OCI-LY3 (cell line): ENCODE data around the gene RBMS3.

Experiments used
- H2AFZ ChIP-seq: fragments of 200-600, 300-600 bp; shearing (Covaris generic); 2 replicates; pipeline ENCODE4 v1.6.0; 2014; ENCODE audit warnings: antibody characterized with exemption, low read depth, low read length
- H3K27ac ChIP-seq: fragments of 200-600, 300-600 bp; sonication (generic); 2 replicates; pipeline ENCODE4 v1.5.1; 2014; ENCODE audit warnings: mild to moderate bottlenecking, low read length, moderate library complexity, mixed read lengths
- H3K27me3 ChIP-seq: fragments of 200-600, 300-600 bp; sonication (generic); 2 replicates; pipeline ENCODE4 v1.6.1; 2014; ENCODE audit warnings: low read depth, low read length, mixed read lengths
- H3K36me3 ChIP-seq: fragments of 200-600, 300-600 bp; sonication (generic); replicated peaks from 2 replicates; pipeline ENCODE3; 2014; ENCODE audit warnings: low read depth, low read length, mixed read lengths
- H3K4me1 ChIP-seq: fragments of 300-600, 200-600 bp; sonication (generic); 2 replicates; pipeline ENCODE4 v1.6.1; 2014; ENCODE audit warnings: low read length, mixed read lengths
- H3K4me2 ChIP-seq: fragments of 200-600, 300-600 bp; sonication (generic); 2 replicates; pipeline ENCODE4 v1.6.1; 2014; ENCODE audit warnings: low read length, mixed read lengths
- H3K4me3 ChIP-seq: fragments of 300-600, 200-600 bp; sonication (generic); 2 replicates; pipeline ENCODE4 v1.5.1; 2014; ENCODE audit warnings: antibody characterized with exemption, mild to moderate bottlenecking, low read length, moderate library complexity
- H3K79me2 ChIP-seq: fragments of 300-600, 200-600 bp; shearing (Covaris generic); 2 replicates; pipeline ENCODE4 v1.6.1; 2014; ENCODE audit warnings: mild to moderate bottlenecking, low read length, mixed read lengths
- H3K9ac ChIP-seq: fragments of 300-600, 200-600 bp; shearing (Covaris generic); 2 replicates; pipeline ENCODE4 v1.6.0; 2014; ENCODE audit warnings: mild to moderate bottlenecking, low read length, moderate library complexity
- H3K9me3 ChIP-seq: fragments of 200-600, 300-600 bp; shearing (Covaris generic); 2 replicates; pipeline ENCODE4 v1.6.1; 2014; ENCODE audit warnings: low read length, mixed read lengths; ENCODE audit not compliant: insufficient read depth
- H4K20me1 ChIP-seq: fragments of 200-600, 300-600 bp; sonication (generic); 2 replicates; pipeline ENCODE4 v1.6.1; 2016; ENCODE audit warnings: low read length, mixed read lengths; ENCODE audit not compliant: insufficient read depth
- CTCF ChIP-seq: fragments of 200-600, 300-600 bp; sonication (generic); IDR thresholded peaks from 2 replicates; pipeline ENCODE4 v1.5.1; 2014; ENCODE audit warnings: antibody characterized with exemption, low read length, low read depth
- EZH2phosphoT487 ChIP-seq: fragments of 200-600 bp; shearing (Covaris generic); IDR thresholded peaks from 2 replicates; pipeline ENCODE4 v1.6.1; 2018; ENCODE audit warnings: antibody characterized with exemption, mixed run types, low read depth

Gene RBMS3

GRCh38 chr3:29922992-29923746, 642.3 kb downstream of the RBMS3 start:
- Histone ChIP-seq H3K9me3 (no peaks in the 10 kb centered on the region), H2AFZ (0 out of 2 replicates have a peak overlapping the region, but pooled peaks have one; percentile 16), H3K4me2 (no peak overlapping the region), H3K79me2 (no peaks in the 10 kb centered on the region), H3K4me3 (no peak overlapping the region), H3K4me1 (no peaks in the 10 kb centered on the region), H3K9ac (no peak overlapping the region), H3K27me3 (no peaks in the 10 kb centered on the region), H3K27ac (no peak overlapping the region), H4K20me1 (no peaks in the 10 kb centered on the region), H3K36me3 (no peaks in the 10 kb centered on the region)
- TF ChIP-seq CTCF: no peak
- TF ChIP-seq EZH2phosphoT487: no peak

- TF ChIP-seq CTCF: no peak
- no peak for TF ChIP-seq EZH2phosphoT487
- no peaks in the 10 kb centered on the region for H3K4me1 ChIP-seq
- no peak overlapping the region for H2AFZ ChIP-seq
- H3K27ac ChIP-seq: no peak overlapping the region
- no peak overlapping the region for H3K4me3 ChIP-seq
- H3K9ac ChIP-seq: no peak overlapping the region
- H3K4me2 ChIP-seq: no peak overlapping the region
- no peaks in the 10 kb centered on the region for H3K27me3 ChIP-seq
- no peaks in the 10 kb centered on the region for H3K36me3 ChIP-seq
- no peaks in the 10 kb centered on the region for H4K20me1 ChIP-seq
- H3K79me2 ChIP-seq: no peaks in the 10 kb centered on the region
- H3K9me3 ChIP-seq: no peaks in the 10 kb centered on the region
Observed at GRCh38 chr3:29924783-29925561, 644.1 kb downstream of the RBMS3 start.

GRCh38 chr3:29926378-29926777, 645.5 kb downstream of the RBMS3 start:
- Histone ChIP-seq H4K20me1 (no peaks in the 10 kb centered on the region), H3K9me3 (no peaks in the 10 kb centered on the region), H3K9ac (no peak overlapping the region), H3K4me2 (no peak overlapping the region), H3K4me1 (no peaks in the 10 kb centered on the region), H3K4me3 (no peak overlapping the region), H3K36me3 (no peaks in the 10 kb centered on the region), H2AFZ (no peak overlapping the region), H3K79me2 (no peaks in the 10 kb centered on the region), H3K27me3 (no peaks in the 10 kb centered on the region), H3K27ac (no peak overlapping the region)
- TF ChIP-seq EZH2phosphoT487 (no peak), CTCF (no peak)

GRCh38 chr3:29932696-29933325, 651.9 kb downstream of the RBMS3 start:
- Histone ChIP-seq H3K4me1 (peaks cover 13% of the 10 kb centered on the region), H3K79me2 (no peaks in the 10 kb centered on the region), H3K9me3 (no peaks in the 10 kb centered on the region), H4K20me1 (no peaks in the 10 kb centered on the region), H3K36me3 (no peaks in the 10 kb centered on the region), H2AFZ (no peak overlapping the region), H3K27ac (no peak overlapping the region), H3K4me3 (no peak overlapping the region), H3K4me2 (no peak overlapping the region), H3K9ac (no peak overlapping the region), H3K27me3 (no peaks in the 10 kb centered on the region)
- TF ChIP-seq CTCF (no peak), EZH2phosphoT487 (no peak)
